Lower leg skin (tissue), 3 donors: ENCODE data around the gene NUCB1.

Experiments used
- CTCF ChIP-seq, 3 donors: fragments of 450-650 bp; IDR thresholded peaks; one replicate each; pipeline ENCODE4 v1.5.1; 2016; ENCODE audit warnings: antibody characterized with exemption in 3 of 3, mild to moderate bottlenecking in 3 of 3, moderate library complexity in 2 of 3
- POLR2A ChIP-seq, 2 donors: fragments of 450-650 bp; IDR thresholded peaks; one replicate each; pipeline ENCODE4 v1.6.1; 2016 to 2017; ENCODE audit warnings: antibody characterized with exemption in 2 of 2, mild to moderate bottlenecking in 1 of 2, moderate library complexity in 1 of 2

GRCh38 chr19:48961673-48962028 is 61.5 kb downstream of the NUCB1 start:
- TF ChIP-seq POLR2A (IDR thresholded peaks at IDR 0.05) (no peak), CTCF (IDR thresholded peaks at IDR 0.05) (no peak)
